C4-2B (cell line): ENCODE data around the gene ATP1B1.

Experiments used
- H3K27ac ChIP-seq: fragments of 450-650 bp; 2 replicates; pipeline ENCODE4 v1.5.1; 2017
- CTCF ChIP-seq: fragments of 450-650 bp; conservative IDR thresholded peaks from 2 replicates; pipeline ENCODE4 v1.5.1; 2017; ENCODE audit warnings: mild to moderate bottlenecking
- ZFX ChIP-seq: fragments of 450-650 bp; IDR thresholded peaks from 2 replicates; pipeline ENCODE4 v1.6.1; 2017

ATP1B1 gene

GRCh38 chr1:169070547-169070946, 35.9 kb upstream of the ATP1B1 start:
- no peak overlapping the region for H3K27ac ChIP-seq
- TF ChIP-seq CTCF (no peak), ZFX (no peak)

- TF ChIP-seq ZFX (no peak), CTCF (no peak; the same call in 1 of the 2 replicates)
- no peak overlapping the region for H3K27ac ChIP-seq
These were observed 35.5 kb upstream of the ATP1B1 start for GRCh38 chr1:169070958-169071357.

- TF ChIP-seq ZFX: no peak
- no peak for TF ChIP-seq CTCF
- H3K27ac ChIP-seq: no peak overlapping the region
These were observed 33.4 kb upstream of the ATP1B1 start for GRCh38 chr1:169072945-169073725.

GRCh38 chr1:169078163-169078883, 28.2 kb upstream of the ATP1B1 start:
- TF ChIP-seq CTCF (no peak), ZFX (no peak)
- no peak overlapping the region; the same call in 1 of the 2 replicates for H3K27ac ChIP-seq

- H3K27ac ChIP-seq: no peak overlapping the region
- no peak for TF ChIP-seq ZFX
- TF ChIP-seq CTCF: no peak
These were observed 24.9 kb upstream of the ATP1B1 start for GRCh38 chr1:169081503-169082123.

GRCh38 chr1:169085911-169086310, 20.6 kb upstream of the ATP1B1 start:
- no peak overlapping the region for H3K27ac ChIP-seq
- TF ChIP-seq CTCF: no peak
- TF ChIP-seq ZFX: no peak
